Central memory CD4-positive, alpha-beta T cell (primary cell): Measurements from ENCODE around the gene ECE2.

ENCODE experiments used
- DNase-seq: peaks from one replicate; pipeline ENCODE4 v3.0.0; 2022

Gene ECE2

DNA sequence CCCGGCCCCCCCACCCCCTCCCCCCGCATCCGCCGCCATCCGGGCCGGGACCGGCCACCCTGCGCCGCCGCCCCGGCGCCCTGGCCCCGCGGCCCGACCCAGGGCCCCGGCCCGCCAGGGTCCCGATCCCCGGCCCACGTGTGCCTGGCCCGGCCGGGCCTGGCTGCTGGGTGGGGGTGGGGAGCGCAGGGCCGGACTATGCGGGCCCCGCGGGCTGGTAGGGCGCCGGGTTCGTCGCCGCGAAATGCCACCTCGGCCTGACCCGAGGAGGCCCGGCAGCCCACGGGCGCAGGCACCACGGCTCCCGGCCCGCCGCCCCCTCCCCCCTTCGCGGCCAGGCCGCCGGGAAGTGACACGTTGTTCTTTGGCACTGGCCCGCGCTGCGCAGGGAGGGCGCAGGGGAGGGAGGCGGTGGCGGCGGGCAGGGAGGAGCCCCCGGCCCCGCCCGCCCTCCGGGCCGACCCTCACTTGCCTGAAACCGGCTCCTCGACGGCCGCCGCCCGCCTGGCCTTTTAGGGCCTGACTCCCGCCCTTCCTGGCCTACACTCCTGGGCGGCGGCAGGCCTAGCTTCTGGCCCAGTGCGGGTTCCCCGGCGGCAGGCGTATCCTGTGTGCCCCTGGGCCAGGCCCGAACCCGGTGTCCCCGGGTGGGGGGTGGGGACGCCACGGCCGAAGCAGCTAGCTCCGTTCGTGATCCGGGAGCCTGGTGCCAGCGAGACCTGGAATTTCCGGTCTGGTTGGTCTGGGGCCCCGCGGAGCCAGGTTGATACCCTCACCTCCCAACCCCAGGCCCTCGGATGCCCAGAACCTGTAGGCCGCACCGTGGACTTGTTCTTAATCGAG is 39.1 kb downstream of the ECE2 start:
- DNase-seq: peak; percentile 72

DNA sequence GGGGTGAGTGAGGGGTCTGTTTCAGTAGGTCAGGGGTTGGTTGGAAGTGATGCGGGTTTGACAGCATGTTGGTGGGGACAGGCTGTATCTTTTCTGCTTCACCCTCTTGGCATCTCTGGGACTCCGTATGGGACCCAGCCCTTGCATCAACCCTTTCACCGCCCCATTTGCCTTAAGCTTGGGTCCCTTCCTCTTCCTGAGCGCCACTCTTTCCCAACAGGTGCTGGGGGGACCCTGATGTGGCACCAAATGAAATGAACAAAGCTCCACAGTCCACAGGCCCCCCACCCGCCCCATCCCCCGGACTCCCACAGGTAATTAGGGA is 39.7 kb downstream of the ECE2 start:
- no peak for DNase-seq

DNA sequence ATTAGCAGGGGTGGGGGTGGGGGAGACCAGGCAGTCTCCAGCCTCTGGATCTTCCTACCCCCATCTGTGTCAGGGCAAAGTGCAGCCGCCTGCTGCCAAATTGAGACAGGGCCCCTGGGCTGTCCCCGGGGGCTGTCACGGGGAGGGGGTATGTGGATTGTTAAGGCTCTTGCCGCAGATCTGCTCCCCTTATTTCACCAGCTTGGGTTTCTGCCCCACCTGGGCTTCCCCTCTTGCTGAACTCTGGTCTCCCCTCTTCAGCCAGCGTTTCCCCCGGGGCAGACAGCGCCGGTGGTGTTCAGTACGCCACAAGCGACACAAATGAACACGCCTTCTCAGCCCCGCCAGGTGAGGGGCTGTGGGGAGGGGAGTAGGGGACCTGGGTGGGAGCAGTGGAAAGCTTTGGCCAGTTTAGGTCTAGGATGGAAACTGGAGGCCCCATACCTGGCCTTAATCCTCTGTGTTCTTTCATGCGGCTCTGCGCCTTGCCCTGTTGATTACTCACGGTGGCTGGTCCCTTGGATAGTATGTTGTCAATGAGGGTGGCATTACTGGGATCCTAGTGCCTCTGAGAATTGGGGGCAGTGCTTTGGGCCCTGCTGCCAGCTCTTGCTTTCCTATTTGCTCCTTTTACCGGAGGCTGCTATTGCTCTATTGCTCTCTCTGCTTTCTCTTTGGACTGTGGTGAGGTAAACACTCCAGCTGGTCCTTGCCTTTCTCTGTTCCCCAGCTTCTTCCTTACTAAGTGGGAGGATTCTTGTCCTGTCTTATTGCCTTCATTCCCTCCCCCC is 40.2 kb downstream of the ECE2 start:
- DNase-seq: no peak

DNA sequence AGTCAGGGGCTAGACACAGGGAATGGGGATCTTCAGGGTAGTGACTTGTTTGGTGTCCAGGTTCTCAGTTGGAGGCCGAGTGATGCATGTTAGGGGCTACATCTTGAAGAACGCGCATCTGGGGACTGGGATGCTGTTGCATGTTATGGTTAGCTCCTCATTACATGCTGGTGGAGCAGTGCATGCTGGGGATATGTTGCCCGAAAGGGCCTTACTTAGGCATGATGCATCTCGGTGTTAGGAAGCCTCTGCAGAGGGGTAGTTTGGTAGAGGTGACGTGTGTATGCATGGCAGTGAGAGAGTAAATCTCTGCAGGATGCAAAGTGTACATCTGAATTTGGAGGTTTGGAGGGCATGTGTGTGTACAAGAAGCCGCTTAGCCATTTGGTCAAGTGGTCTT is 41.0 kb downstream of the ECE2 start:
- no peak for DNase-seq

DNA sequence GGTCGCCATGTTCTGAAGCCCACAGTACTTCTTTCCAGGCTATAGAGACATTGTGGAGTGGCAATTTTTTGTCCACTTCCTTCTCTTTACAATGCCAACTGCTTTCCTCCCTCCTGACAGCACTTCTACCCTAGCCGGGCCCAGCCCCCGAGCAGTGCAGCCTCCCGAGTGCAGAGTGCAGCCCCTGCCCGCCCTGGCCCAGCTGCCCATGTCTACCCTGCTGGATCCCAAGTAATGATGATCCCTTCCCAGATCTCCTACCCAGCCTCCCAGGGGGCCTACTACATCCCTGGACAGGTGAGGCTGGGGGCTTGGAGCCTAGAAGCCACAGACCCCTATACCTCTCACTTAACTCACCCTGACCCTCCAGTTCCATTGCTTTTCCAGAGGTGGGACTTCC is 41.4 kb downstream of the ECE2 start:
- no peak for DNase-seq

DNA sequence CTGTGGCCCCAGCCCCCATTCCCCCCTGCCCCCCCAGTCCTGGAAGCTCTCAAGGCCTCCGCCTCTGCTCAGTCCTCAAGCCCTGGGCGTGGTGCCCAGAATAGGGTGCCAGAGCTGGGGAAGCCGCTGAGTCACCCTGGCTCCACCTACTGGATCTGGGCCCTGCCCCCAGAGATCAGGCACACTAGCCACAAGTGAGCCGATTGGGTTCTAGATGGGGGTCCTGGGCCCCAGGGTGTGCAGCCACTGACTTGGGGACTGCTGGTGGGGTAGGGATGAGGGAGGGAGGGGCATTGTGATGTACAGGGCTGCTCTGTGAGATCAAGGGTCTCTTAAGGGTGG is 44.3 kb downstream of the ECE2 start:
- DNase-seq: no peak

DNA sequence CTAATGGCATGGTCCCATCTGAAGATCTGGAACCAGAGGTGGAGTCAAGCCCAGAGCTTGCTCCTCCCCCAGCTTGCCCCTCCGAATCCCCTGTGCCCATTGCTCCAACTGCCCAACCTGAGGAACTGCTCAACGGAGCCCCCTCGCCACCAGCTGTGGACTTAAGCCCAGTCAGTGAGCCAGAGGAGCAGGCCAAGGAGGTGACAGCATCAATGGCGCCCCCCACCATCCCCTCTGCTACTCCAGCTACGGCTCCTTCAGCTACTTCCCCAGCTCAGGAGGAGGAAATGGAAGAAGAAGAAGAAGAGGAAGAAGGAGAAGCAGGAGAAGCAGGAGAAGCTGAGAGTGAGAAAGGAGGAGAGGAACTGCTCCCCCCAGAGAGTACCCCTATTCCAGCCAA is 45.8 kb downstream of the ECE2 start:
- no peak for DNase-seq

DNA sequence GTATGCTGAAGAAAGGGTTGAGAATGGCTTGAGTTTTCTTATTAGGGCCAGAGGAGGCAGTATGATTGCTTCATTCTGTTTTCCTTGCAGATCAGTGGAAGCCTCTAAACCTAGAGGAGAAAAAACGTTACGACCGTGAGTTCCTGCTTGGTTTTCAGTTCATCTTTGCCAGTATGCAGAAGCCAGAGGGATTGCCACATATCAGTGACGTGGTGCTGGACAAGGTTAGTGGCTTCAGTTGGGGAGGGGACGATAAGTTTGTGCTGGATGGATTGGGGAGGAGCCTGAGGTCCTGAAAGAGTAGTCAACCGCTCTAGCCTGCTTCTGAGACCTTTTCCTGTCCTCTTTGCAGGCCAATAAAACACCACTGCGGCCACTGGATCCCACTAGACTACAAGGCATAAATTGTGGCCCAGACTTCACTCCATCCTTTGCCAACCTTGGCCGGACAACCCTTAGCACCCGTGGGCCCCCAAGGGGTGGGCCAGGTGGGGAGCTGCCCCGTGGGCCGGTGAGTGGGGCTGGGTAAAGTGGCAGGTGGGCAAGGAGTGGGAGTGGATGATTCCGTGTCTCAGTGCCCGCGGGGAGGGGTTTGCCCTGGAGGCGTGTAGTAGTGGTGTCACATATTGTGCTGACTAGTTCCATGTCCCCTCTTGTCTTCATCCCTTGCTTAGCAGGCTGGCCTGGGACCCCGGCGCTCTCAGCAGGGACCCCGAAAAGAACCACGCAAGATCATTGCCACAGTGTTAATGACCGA is 47.1 kb downstream of the ECE2 start:
- DNase-seq: no peak

DNA sequence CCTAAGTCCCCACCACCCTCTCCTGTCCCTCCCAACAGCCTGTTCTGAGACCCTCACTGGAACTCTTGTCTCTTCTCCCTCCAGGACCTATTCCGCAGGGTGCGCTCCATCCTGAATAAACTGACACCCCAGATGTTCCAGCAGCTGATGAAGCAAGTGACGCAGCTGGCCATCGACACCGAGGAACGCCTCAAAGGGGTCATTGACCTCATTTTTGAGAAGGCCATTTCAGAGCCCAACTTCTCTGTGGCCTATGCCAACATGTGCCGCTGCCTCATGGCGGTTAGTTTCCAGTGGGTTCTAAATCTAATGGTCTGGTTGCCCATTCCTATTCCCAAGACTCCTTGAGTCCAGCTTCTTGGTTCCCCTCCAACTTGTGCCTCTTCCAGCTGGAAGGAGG is 47.9 kb downstream of the ECE2 start:
- DNase-seq: no peak

DNA sequence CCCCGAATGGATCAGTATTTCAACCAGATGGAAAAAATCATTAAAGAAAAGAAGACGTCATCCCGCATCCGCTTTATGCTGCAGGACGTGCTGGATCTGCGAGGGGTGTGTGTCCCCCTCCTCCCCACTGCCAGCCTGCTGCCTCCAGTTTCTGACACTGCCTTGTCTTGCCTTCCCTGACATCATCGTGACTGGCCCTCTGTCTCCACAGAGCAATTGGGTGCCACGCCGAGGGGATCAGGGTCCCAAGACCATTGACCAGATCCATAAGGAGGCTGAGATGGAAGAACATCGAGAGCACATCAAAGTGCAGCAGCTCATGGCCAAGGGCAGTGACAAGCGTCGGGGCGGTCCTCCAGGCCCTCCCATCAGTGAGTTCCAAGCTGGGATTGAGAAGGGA is 49.4 kb downstream of the ECE2 start:
- DNase-seq: no peak

DNA sequence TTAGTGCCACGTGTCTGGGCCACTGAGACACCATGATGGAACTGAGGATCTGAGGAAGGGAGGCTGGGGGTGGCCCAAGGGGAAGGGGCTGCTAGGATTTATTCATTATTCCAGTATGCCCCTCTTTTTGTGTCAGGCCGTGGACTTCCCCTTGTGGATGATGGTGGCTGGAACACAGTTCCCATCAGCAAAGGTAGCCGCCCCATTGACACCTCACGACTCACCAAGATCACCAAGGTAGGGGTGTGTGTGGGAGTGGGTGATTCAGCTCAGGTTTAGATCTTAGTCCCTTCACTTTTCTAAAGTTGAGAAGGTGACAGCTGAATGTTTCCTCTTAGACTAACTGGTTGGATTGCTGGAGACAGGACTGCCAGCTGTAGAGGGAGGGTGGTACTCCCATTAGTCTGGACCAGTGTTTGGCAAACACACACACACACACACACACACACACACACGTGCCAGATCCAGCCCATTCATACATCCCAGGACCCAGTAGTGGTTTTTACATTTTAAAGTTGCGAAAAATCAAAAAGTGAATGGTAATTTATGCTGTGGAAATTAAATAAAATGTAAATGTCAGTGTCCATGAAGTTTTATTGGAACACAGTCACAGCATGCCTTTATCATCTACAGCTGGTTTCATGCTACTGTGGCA is 50.0 kb downstream of the ECE2 start:
- no peak for DNase-seq

DNA sequence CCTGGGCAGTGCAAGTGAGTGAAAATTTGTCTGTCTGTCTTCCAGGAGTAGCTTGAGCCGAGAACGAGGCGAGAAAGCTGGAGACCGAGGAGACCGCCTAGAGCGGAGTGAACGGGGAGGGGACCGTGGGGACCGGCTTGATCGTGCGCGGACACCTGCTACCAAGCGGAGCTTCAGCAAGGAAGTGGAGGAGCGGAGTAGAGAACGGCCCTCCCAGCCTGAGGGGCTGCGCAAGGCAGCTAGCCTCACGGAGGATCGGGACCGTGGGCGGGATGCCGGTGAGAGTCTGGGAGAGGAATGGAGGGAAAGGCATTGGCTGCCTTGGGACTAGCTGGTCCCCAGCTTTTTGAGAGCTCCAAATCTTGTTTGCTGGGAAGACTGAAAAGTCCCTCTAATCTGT is 51.3 kb downstream of the ECE2 start:
- DNase-seq: no peak

DNA sequence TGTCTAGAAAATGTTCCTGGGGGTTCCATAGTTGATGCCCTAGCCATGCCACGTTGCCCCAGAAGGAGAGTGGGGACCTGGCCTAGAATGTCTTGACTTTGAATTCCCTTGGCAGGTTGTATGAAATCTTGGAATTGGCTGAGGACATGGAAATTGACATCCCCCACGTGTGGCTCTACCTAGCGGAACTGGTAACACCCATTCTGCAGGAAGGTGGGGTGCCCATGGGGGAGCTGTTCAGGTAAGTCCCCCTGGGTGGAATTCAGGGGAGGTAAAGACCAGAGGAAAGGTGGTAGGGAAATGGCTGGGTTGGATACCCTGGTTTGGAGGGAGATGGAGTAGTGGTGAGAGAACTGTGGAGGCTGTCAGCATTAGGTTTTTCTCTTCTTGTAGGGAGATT is 52.7 kb downstream of the ECE2 start:
- DNase-seq: no peak

DNA sequence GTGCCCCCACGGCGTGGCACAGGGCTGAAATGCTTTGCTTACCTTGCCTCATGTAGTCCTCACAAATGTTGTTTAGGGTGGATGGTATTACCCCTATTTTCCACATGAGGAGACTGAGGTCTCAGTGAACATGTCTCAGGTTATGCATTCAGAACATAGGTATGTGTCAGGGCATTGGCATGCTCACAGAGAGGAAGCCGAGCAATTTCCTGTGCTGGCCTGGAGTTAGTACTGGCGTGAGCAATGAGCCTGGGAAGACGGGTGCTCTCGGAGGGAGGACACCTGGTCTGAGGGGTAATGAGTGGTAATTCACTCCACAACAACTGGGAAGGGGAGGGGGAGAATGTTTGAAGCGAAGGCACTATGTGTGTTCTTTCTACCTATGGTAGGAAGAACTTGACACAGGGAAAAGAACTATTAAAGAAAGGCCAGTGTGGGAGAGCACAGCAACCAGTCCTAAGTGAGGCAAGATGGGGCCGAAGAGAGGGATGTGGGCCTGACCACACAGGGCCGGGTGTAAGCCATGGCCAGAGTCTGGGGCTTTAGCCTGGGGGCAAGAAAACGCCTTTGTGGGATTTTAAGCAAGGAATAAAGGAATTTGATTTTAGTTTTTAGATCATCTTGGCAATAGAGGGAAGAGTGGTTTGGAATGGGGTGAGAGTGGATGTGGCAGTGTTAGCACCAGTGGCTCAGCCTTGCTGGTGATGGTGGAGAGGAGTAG is 56.7 kb downstream of the ECE2 start:
- DNase-seq: no peak

DNA sequence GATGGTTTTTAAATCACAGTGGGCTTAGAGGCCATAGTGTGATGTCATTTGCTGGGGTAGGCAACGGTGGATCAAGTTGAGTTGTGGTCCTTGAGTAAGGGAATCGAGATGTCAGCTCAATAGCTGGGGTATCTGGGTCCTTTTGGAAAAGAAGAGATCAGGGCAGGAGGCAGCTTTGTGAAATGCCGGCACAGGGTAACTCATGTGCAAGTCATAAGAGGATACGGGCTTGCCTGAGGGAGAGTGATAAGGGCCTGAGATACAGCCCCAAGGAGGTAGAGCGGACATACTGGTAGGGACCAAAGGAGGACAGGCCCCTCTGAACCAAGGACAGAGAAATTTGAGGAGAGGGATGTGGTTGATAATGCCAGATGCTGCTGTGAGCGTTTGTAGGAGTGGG is 57.4 kb downstream of the ECE2 start:
- no peak for DNase-seq

DNA sequence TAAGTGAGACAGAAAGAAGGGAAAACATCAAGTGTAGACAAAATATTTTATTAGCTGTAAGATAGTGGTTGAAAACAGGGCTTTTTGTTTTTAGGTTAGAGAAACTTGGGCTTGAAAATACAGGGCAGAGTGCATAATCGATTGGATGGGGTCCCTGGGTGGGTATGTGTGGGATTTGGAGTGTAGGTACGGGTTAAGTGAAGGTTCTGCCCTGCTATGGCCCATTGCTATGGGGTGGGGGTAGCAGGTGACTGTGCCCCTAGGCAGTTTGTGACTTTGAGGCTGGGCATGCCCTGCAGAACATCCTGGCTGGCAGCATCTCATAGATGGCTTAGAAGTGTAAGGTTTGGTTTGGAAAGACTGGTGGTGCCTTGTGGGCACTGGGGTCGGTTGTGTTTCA is 57.9 kb downstream of the ECE2 start:
- no peak for DNase-seq

DNA sequence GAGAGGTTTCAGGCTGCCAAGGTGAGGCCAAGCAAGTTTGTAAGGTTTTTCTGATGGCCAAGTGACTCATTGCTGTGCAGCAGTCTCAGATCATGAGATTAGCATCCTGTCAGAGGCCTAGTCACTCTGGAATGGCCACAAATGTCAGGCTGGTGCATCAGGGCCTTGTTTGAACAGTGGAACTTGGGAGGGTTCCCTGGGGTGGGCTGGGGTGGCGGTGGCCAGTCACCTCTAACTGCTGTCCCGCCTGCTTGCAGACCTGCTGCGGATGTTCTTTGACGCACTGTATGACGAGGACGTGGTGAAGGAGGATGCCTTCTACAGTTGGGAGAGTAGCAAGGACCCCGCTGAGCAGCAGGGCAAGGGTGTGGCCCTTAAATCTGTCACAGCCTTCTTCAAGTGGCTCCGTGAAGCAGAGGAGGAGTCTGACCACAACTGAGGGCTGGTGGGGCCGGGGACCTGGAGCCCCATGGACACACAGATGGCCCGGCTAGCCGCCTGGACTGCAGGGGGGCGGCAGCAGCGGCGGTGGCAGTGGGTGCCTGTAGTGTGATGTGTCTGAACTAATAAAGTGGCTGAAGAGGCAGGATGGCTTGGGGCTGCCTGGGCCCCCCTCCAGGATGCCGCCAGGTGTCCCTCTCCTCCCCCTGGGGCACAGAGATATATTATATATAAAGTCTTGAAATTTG is 58.8 kb downstream of the ECE2 start:
- peak; percentile 32 for DNase-seq

DNA sequence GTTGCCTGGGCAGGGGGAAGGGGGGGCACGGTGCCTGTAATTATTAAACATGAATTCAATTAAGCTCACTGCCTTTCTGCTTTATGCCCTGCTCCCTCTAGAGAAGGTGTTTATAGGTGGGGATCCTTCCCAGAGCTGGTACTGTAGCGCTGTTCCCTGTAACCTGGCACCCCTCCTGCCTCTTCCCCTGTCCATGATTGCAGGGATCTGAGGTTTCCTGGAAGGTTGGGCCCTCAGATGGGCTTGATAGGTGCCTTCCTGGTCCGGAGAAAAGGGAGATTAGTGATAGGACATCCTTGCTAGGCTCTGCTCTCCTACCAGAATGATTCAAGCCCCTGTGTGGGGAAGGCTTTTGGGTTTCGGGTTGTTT is 59.5 kb downstream of the ECE2 start:
- DNase-seq: no peak

DNA sequence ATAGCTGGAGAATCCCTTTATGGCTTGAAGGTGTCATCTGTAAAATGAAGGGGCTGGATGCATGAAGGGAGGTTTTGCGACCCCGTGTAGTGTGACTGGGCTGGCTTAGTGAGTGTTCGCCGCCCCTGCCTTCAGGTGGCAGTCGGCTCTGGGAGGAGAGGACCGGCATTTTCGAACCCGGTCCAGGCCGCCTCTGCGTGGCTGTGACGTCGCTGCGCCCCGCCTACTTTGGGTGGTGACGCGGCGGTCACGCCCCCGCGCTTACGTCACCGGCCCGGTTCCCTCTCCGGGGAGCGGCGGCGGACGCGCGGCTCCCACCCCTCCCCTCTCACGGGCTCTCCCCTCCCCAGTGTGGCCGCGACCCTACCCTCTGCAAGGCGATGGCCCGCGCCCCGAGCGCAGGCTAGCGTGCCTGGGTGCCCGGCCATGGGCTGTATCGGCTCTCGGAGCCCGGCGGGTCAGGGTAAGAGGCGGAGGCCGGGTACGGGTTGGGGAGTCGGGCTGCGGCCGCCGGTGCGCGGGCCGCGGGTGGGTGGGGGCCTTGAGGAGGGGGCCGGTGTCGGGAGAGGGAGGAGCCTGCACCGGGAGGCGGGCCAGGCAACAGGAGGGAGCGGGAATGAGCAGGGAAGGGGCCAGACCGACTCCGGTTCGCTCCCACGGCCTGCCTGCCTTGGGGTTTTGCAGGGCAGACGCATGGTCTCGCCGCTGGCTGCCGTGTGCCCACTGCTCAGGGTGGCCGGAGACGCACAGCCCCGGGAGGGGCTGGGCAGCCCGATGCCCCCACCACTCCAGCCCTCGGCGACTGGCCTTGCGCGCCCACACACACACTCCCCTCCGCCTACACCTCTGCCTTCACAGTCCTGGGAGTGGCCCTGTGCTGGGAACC is 60.1 kb downstream of the ECE2 start:
- peak; percentile 86 for DNase-seq

DNA sequence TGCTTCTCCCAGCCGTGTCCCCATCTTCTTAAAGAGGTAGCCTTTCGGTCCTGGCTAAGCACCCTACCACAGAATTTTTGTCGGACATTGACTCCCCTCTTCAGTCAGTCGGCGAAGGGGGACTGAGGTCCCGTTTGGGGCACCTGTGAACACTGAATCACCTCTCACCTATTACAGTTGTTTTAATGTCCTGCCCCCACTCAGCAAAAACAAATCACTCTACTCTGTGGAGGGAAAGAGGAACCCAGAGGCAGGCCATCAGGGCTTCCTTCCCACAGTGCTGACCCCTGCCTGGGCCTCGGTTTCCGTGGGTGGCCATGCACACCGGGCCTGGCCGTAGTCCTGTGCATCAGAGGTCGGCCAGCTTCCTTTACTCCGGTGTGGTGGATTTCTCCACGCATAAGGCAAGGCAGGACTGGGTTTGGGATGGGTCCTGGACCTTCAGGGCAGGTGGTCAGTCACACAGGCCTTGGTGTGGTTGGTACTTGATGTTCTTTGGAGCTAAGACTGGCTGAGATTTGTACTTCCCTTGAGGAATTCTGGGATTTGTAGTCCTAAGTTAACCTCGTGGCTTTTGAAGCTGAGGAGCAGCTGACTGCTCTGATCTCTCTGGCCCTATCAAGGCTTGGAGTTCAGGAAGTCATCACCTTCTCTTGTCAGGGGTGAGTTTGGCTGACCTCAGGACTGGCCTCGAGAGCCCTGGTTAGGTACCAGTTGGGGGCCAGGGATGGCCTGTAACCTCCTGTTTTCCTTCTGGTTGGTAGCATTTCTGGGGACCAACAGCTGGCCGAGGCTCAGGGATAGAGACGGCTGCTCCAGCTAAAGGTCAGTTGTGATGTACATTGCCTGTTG is 61.0 kb downstream of the ECE2 start:
- DNase-seq: no peak
